ENCODE measurements around the gene KIF19.

- TF ChIP-seq, protein P1, sequence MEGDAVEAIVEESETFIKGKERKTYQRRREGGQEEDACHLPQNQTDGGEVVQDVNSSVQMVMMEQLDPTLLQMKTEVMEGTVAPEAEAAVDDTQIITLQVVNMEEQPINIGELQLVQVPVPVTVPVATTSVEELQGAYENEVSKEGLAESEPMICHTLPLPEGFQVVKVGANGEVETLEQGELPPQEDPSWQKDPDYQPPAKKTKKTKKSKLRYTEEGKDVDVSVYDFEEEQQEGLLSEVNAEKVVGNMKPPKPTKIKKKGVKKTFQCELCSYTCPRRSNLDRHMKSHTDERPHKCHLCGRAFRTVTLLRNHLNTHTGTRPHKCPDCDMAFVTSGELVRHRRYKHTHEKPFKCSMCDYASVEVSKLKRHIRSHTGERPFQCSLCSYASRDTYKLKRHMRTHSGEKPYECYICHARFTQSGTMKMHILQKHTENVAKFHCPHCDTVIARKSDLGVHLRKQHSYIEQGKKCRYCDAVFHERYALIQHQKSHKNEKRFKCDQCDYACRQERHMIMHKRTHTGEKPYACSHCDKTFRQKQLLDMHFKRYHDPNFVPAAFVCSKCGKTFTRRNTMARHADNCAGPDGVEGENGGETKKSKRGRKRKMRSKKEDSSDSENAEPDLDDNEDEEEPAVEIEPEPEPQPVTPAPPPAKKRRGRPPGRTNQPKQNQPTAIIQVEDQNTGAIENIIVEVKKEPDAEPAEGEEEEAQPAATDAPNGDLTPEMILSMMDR (IDR thresholded peaks at IDR 0.05) = no peak
- no peak for TF ChIP-seq POLR2A (IDR thresholded peaks at IDR 0.05)
These were observed 36.3 kb upstream of the KIF19 start for GRCh38 chr17:74289688-74290087.

Measured in stomach (tissue), 4 donors.